ENCODE results near the gene DENND2C.

DNA sequence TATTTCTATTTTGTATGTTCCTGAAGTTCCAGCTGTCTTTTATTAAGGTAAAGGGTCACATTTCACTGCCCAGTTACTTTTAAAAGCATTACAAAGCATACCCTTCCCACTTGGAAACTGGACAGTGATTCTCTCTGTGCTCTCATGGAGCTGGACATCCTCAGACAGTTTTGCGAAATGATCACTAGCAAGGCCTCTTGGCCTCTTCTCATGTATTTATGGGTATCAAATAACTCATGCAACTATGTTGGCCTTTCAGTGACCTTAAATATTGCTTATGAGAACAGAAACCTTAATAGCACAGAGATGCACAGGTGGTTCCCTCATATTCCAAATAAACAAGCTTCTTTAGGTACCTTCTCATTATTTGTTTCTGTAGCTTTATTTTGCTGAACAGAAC is 33.4 kb upstream of the DENND2C start:
- TF ChIP-seq, protein P1, sequence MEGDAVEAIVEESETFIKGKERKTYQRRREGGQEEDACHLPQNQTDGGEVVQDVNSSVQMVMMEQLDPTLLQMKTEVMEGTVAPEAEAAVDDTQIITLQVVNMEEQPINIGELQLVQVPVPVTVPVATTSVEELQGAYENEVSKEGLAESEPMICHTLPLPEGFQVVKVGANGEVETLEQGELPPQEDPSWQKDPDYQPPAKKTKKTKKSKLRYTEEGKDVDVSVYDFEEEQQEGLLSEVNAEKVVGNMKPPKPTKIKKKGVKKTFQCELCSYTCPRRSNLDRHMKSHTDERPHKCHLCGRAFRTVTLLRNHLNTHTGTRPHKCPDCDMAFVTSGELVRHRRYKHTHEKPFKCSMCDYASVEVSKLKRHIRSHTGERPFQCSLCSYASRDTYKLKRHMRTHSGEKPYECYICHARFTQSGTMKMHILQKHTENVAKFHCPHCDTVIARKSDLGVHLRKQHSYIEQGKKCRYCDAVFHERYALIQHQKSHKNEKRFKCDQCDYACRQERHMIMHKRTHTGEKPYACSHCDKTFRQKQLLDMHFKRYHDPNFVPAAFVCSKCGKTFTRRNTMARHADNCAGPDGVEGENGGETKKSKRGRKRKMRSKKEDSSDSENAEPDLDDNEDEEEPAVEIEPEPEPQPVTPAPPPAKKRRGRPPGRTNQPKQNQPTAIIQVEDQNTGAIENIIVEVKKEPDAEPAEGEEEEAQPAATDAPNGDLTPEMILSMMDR (conservative IDR thresholded peaks at IDR 0.05), result no peak
- no peak for TF ChIP-seq EZH2 (IDR thresholded peaks at IDR 0.05; ENCODE audit: low read depth)

Data from PC-9 (cell line).